G401 (cell line): ENCODE results near the gene CDK9. TPM values are rescaled to one million over a fixed set of nuclear protein-coding genes. Genes with fewer than 3 reads are reported as not detected.

Experiments used
- DNase-seq: peaks from one replicate; pipeline ENCODE4 v3.0.0-alpha.2; 2015; ENCODE audit warnings: low spot score
- in situ Hi-C: cut with HindIII; loops from 2 replicates; pipeline ENCODE4 v1.10.0; 2016; ENCODE audit warnings: low sequenced_read_pairs, mixed read lengths
- total RNA-seq: library from RNA; depleted of rRNA; stranded (reverse); fragments of >200 nt; shearing (Covaris generic); gene quantifications from 2 replicates; pipeline ENCODE4 v1.2.3, GENCODE V29; 2014

CDK9 gene
- total RNA-seq, 1 experiment from 2014 or later = 121 TPM

- in situ Hi-C loops = no loop called here
- no peak for DNase-seq
Measured at GRCh38 chr9:127792417-127793031, 6.7 kb downstream of the CDK9 start.

- peak; percentile 89 for DNase-seq
Measured at GRCh38 chr9:127793093-127793708, 7.4 kb downstream of the CDK9 start.

GRCh38 chr9:127794001-127794791 lies 8.4 kb downstream of the CDK9 start:
- no peak for DNase-seq
- in situ Hi-C loops = no loop called here

More at GRCh38 chr9:127793093-127793708, 7.4 kb downstream of the CDK9 start:
- in situ Hi-C loops = no loop called here

- in situ Hi-C loops = no loop called here
- no peak for DNase-seq
Measured at GRCh38 chr9:127796225-127796813, 10.5 kb downstream of the CDK9 start.

GRCh38 chr9:127796852-127797370 lies 11.1 kb downstream of the CDK9 start:
- in situ Hi-C loops = no loop called here

GRCh38 chr9:127801955-127802575 lies 16.2 kb downstream of the CDK9 start:
- in situ Hi-C loops = no loop called here
- no peak for DNase-seq

More at GRCh38 chr9:127796852-127797370, 11.1 kb downstream of the CDK9 start:
- no peak for DNase-seq

GRCh38 chr9:127802576-127803443 lies 17.0 kb downstream of the CDK9 start, which contains the start of gene FPGS:
FPGS (plus strand) TSS chr9:127802882; CDS start chr9:127802925, 43 bp downstream.
- DNase-seq = peak; percentile 85
- in situ Hi-C loops = no loop called here

GRCh38 chr9:127803507-127804352 lies 17.9 kb downstream of the CDK9 start:
- peak; percentile 67 for DNase-seq
- in situ Hi-C loops = no loop called here

- in situ Hi-C loops = no loop called here
- DNase-seq = peak; percentile 23
Measured at GRCh38 chr9:127805620-127806019, 19.8 kb downstream of the CDK9 start.

- in situ Hi-C loops = no loop called here
- no peak for DNase-seq
Measured at GRCh38 chr9:127806871-127807270, 21.0 kb downstream of the CDK9 start.

- no peak for DNase-seq
- in situ Hi-C loops = no loop called here
Measured at GRCh38 chr9:127808347-127809001, 22.6 kb downstream of the CDK9 start.

GRCh38 chr9:127809002-127809539 lies 23.2 kb downstream of the CDK9 start:
- in situ Hi-C loops = no loop called here
- no peak for DNase-seq

- DNase-seq = no peak
- in situ Hi-C loops = no loop called here
Measured at GRCh38 chr9:127809540-127810377, 23.9 kb downstream of the CDK9 start.

GRCh38 chr9:127810378-127811187 lies 24.7 kb downstream of the CDK9 start:
- in situ Hi-C loops = no loop called here
- DNase-seq = no peak

- in situ Hi-C loops = no loop called here
- DNase-seq = no peak
Measured at GRCh38 chr9:127812011-127812410, 26.2 kb downstream of the CDK9 start.
